Keratinocyte (primary cell): Measurements from ENCODE around the gene EGR4. TPM values are rescaled to one million over a fixed set of nuclear protein-coding genes. Genes with fewer than 3 reads are reported as not detected.

Source experiments
- DNase-seq: peaks from one replicate; pipeline ENCODE4 v3.0.0-alpha.2; 2011; ENCODE audit warnings: low read depth, missing footprints, low spot score
- FAIRE-seq: peaks from 2 replicates; lab custom pipeline; 2011; peaks lifted over from hg19 to GRCh38; lab: Jason Lieb, UNC
- H2AFZ ChIP-seq: 2 replicates; pipeline ENCODE4 v1.6.0; 2012; ENCODE audit warnings: low read length, control low read depth, inconsistent platforms; ENCODE audit not compliant: control insufficient read depth
- H3K27ac ChIP-seq: 2 replicates; pipeline ENCODE4 v1.5.1; 2011; ENCODE audit warnings: low read length; ENCODE audit not compliant: control insufficient read depth, insufficient read depth
- H3K27me3 ChIP-seq: 3 replicates; pipeline ENCODE4 v1.6.0; 2011; ENCODE audit warnings: low read length; ENCODE audit not compliant: control insufficient read depth, insufficient read depth; ENCODE audit errors: extremely low read depth
- H3K36me3 ChIP-seq, 2 experiments: 2 replicates in 1 of 2; 3 replicates in 1 of 2; pipeline ENCODE4 v1.5.1; 2011; ENCODE audit warnings: low read length in 2 of 2, mild to moderate bottlenecking in 1 of 2; ENCODE audit not compliant: control insufficient read depth in 2 of 2, insufficient read depth in 2 of 2; ENCODE audit errors: extremely low read depth in 1 of 2
- H3K4me1 ChIP-seq: 3 replicates; pipeline ENCODE4 v1.5.1; 2011; ENCODE audit warnings: low read length; ENCODE audit not compliant: control insufficient read depth, insufficient read depth; ENCODE audit errors: extremely low read depth
- H3K4me2 ChIP-seq: 3 replicates; pipeline ENCODE4 v1.6.0; 2011; ENCODE audit warnings: low read depth, low read length; ENCODE audit not compliant: control insufficient read depth, insufficient read depth; ENCODE audit errors: extremely low read depth
- H3K4me3 ChIP-seq, 3 experiments: fragments of 200-600 bp in 1 of 3; sonication (generic) in 1 of 3; 2 replicates in 2 of 3; 3 replicates in 1 of 3; pipeline ENCODE4 v1.5.1; 2011 to 2016; ENCODE audit warnings: low read length in 3 of 3, mild to moderate bottlenecking in 3 of 3, control low read depth in 2 of 3, inconsistent platforms in 1 of 3, low read depth in 1 of 3, mixed read lengths in 1 of 3, mixed run types in 1 of 3, moderate library complexity in 1 of 3; ENCODE audit not compliant: control insufficient read depth in 2 of 3, insufficient read depth in 2 of 3; ENCODE audit errors: extremely low read depth in 1 of 3
- H3K79me2 ChIP-seq: 2 replicates; pipeline ENCODE4 v1.6.0; 2012; ENCODE audit warnings: low read length; ENCODE audit not compliant: control insufficient read depth, insufficient read depth
- H3K9ac ChIP-seq: 3 replicates; pipeline ENCODE4 v1.6.0; 2011; ENCODE audit warnings: low read length; ENCODE audit not compliant: control insufficient read depth, insufficient read depth; ENCODE audit errors: extremely low read depth
- H3K9me1 ChIP-seq: 3 replicates; pipeline ENCODE4 v1.6.0; 2011; ENCODE audit warnings: low read length; ENCODE audit not compliant: control insufficient read depth, insufficient read depth; ENCODE audit errors: extremely low read depth
- H3K9me3 ChIP-seq: 2 replicates; pipeline ENCODE4 v1.5.1; 2012; ENCODE audit warnings: low read depth, low read length; ENCODE audit not compliant: control insufficient read depth
- H4K20me1 ChIP-seq: 3 replicates; pipeline ENCODE4 v1.6.0; 2011; ENCODE audit warnings: low read length; ENCODE audit not compliant: control insufficient read depth, insufficient read depth; ENCODE audit errors: extremely low read depth
- EZH2 ChIP-seq: IDR thresholded peaks from one replicate; pipeline ENCODE4 v1.6.1; 2012; ENCODE audit warnings: inconsistent platforms, mild to moderate bottlenecking, low read length, moderate library complexity
- dilution Hi-C: fragments of 300-500 bp; cut with MboI; formaldehyde crosslinking; loops from one replicate; pipeline ENCODE4 v1.7.0; 2020; ENCODE audit warnings: low sequenced_read_pairs; ENCODE audit not compliant: extremely low pct_ligation_motif_present
- polyA plus RNA-seq, 5 experiments: library from polyadenylated mRNA; depleted of rRNA in 3 of 5; stranded (reverse) in 3 of 5; stranded (forward) in 1 of 5; unstranded in 1 of 5; fragments of >200 nt; gene quantifications; 1 replicate in 1 of 5; 2 replicates in 3 of 5; 3 replicates in 1 of 5; pipeline versions ENCODE4 v1.2.1 to v1.2.3, GENCODE V29; 2011 to 2012; ENCODE audit warnings: missing spikeins in 2 of 5, low read depth in 1 of 5, low replicate concordance in 1 of 5
- TF ChIP-seq, protein P1 (sequence below), 3 experiments: IDR thresholded peaks in 1 of 3; conservative IDR thresholded peaks in 1 of 3; optimal IDR thresholded peaks in 1 of 3; 2 replicates in 2 of 3; 3 replicates in 1 of 3; pipeline versions ENCODE3 to v1.5.1; 2011; ENCODE audit warnings: low read length in 3 of 3, mild to moderate bottlenecking in 3 of 3, moderate library complexity in 2 of 3, control low read depth in 1 of 3, inconsistent platforms in 1 of 3; ENCODE audit not compliant: insufficient read depth in 2 of 3; ENCODE audit errors: extremely low read depth in 1 of 3

The EGR4 gene
- polyA plus RNA-seq, 1 donor (not counting 4 experiments of a cell fraction or from before 2014, with no cell fraction given): not detected

GRCh38 chr2:73339201-73339600, 45.9 kb upstream of the EGR4 start:
- no peak for DNase-seq
- Histone ChIP-seq H4K20me1 (no peaks in the 10 kb centered on the region), H3K4me2 (no peak overlapping the region), H3K9me3 (no peaks in the 10 kb centered on the region), H3K9ac (no peak overlapping the region), H3K27me3 (no peaks in the 10 kb centered on the region), H3K4me3 (no peak overlapping the region), H3K79me2 (no peaks in the 10 kb centered on the region), H3K4me1 (no peaks in the 10 kb centered on the region), H3K9me1 (no peaks in the 10 kb centered on the region), H2AFZ (no peak overlapping the region), H3K27ac (no peak overlapping the region), H3K36me3 (no peaks in the 10 kb centered on the region)
- dilution Hi-C loops: no loop called here
- FAIRE-seq: no peak
- TF ChIP-seq EZH2: no peak
- TF ChIP-seq, protein P1, sequence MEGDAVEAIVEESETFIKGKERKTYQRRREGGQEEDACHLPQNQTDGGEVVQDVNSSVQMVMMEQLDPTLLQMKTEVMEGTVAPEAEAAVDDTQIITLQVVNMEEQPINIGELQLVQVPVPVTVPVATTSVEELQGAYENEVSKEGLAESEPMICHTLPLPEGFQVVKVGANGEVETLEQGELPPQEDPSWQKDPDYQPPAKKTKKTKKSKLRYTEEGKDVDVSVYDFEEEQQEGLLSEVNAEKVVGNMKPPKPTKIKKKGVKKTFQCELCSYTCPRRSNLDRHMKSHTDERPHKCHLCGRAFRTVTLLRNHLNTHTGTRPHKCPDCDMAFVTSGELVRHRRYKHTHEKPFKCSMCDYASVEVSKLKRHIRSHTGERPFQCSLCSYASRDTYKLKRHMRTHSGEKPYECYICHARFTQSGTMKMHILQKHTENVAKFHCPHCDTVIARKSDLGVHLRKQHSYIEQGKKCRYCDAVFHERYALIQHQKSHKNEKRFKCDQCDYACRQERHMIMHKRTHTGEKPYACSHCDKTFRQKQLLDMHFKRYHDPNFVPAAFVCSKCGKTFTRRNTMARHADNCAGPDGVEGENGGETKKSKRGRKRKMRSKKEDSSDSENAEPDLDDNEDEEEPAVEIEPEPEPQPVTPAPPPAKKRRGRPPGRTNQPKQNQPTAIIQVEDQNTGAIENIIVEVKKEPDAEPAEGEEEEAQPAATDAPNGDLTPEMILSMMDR (optimal IDR thresholded peaks at IDR 0.05 in 1 of 3, IDR thresholded peaks at IDR 0.05 in 1 of 3, conservative IDR thresholded peaks at IDR 0.05 in 1 of 3; ENCODE audit: extremely low read depth in 1 of 3, insufficient read depth in 2 of 3, low read length in 3 of 3): no peak

GRCh38 chr2:73337828-73338227, 44.5 kb upstream of the EGR4 start:
- Histone ChIP-seq H3K4me1 (no peaks in the 10 kb centered on the region), H3K36me3 (no peaks in the 10 kb centered on the region), H3K9ac (no peak overlapping the region), H3K27ac (no peak overlapping the region), H3K4me3 (no peak overlapping the region), H3K9me1 (no peaks in the 10 kb centered on the region), H4K20me1 (no peaks in the 10 kb centered on the region), H3K79me2 (no peaks in the 10 kb centered on the region), H2AFZ (no peak overlapping the region), H3K4me2 (no peak overlapping the region), H3K27me3 (no peaks in the 10 kb centered on the region), H3K9me3 (no peaks in the 10 kb centered on the region)
- TF ChIP-seq EZH2: no peak
- TF ChIP-seq, protein P1 (optimal IDR thresholded peaks at IDR 0.05 in 1 of 3, IDR thresholded peaks at IDR 0.05 in 1 of 3, conservative IDR thresholded peaks at IDR 0.05 in 1 of 3; ENCODE audit: extremely low read depth in 1 of 3, insufficient read depth in 2 of 3, low read length in 3 of 3): no peak
- DNase-seq (no peak), FAIRE-seq (no peak)
- dilution Hi-C loops: no loop called here
